C4-2B (cell line): ENCODE data around the gene NCCRP1.

ENCODE experiments used
- CTCF ChIP-seq: fragments of 450-650 bp; conservative IDR thresholded peaks from 2 replicates; pipeline ENCODE4 v1.5.1; 2017; ENCODE audit warnings: mild to moderate bottlenecking
- ZFX ChIP-seq: fragments of 450-650 bp; IDR thresholded peaks from 2 replicates; pipeline ENCODE4 v1.6.1; 2017

- TF ChIP-seq CTCF (no peak), ZFX (no peak)
These were observed 21.2 kb upstream of the NCCRP1 start for GRCh38 chr19:39175564-39175963.
